DOHH2 (cell line): ENCODE results near the gene FRMPD1.

Experiments used
- H3F3A ChIP-seq: fragments of 200-600 bp; sonication (generic), shearing (Covaris generic); 2 replicates; pipeline ENCODE4 v1.6.0; 2016; ENCODE audit warnings: antibody characterized with exemption, mild to moderate bottlenecking; ENCODE audit not compliant: control insufficient read depth, insufficient read depth
- H3K27ac ChIP-seq: fragments of 200-600 bp; sonication (generic); 2 replicates; pipeline ENCODE4 v1.5.1; 2014; ENCODE audit warnings: low read depth, mild to moderate bottlenecking, low read length, moderate library complexity
- H3K27me3 ChIP-seq: fragments of 200-600 bp; sonication (generic); 2 replicates; pipeline ENCODE4 v1.6.1; 2014; ENCODE audit warnings: mild to moderate bottlenecking, low read length, mixed read lengths; ENCODE audit not compliant: control insufficient read depth
- H3K36me3 ChIP-seq: fragments of 200-600 bp; sonication (generic); 2 replicates; pipeline ENCODE4 v1.6.1; 2014; ENCODE audit warnings: mild to moderate bottlenecking, low read length, moderate library complexity, mixed read lengths; ENCODE audit not compliant: control insufficient read depth
- H3K4me1 ChIP-seq: fragments of 200-600 bp; sonication (generic); 2 replicates; pipeline ENCODE4 v1.6.1; 2014; ENCODE audit warnings: mild to moderate bottlenecking, low read length, mixed read lengths; ENCODE audit not compliant: control insufficient read depth
- H3K4me2 ChIP-seq: fragments of 200-600 bp; sonication (generic); 2 replicates; pipeline ENCODE4 v1.6.0; 2014; ENCODE audit warnings: mild to moderate bottlenecking, low read length, moderate library complexity
- H3K4me3 ChIP-seq: fragments of 200-600 bp; sonication (generic); 2 replicates; pipeline ENCODE4 v1.5.1; 2014; ENCODE audit warnings: mild to moderate bottlenecking, low read length, mixed read lengths
- H3K79me2 ChIP-seq: fragments of 200-600 bp; sonication (generic); 2 replicates; pipeline ENCODE4 v1.6.1; 2014; ENCODE audit warnings: mild to moderate bottlenecking, low read length, mixed read lengths; ENCODE audit not compliant: control insufficient read depth
- H3K9me2 ChIP-seq: fragments of 200-600 bp; sonication (generic); replicated peaks from 2 replicates; pipeline ENCODE4 v1.6.1; 2014; ENCODE audit warnings: mild to moderate bottlenecking, low read length, mixed read lengths; ENCODE audit not compliant: control insufficient read depth
- H3K9me3 ChIP-seq: fragments of 200-600 bp; sonication (generic); 2 replicates; pipeline ENCODE4 v1.6.1; 2014; ENCODE audit warnings: antibody characterized with exemption, low read length, mixed read lengths; ENCODE audit not compliant: control insufficient read depth, insufficient read depth
- H4K20me1 ChIP-seq: fragments of 200-600 bp; sonication (generic); 2 replicates; pipeline ENCODE4 v1.6.0; 2014; ENCODE audit warnings: low read depth, mild to moderate bottlenecking, antibody characterized with exemption, low read length, moderate library complexity; ENCODE audit not compliant: control insufficient read depth, insufficient read depth
- EZH2phosphoT487 ChIP-seq: fragments of 200-600 bp; sonication (generic); IDR thresholded peaks from 2 replicates; pipeline ENCODE4 v1.6.1; 2017; ENCODE audit warnings: borderline replicate concordance, mild to moderate bottlenecking, antibody characterized with exemption, low read length, moderate library complexity, mixed read lengths
- TF ChIP-seq, protein P1 (sequence below): fragments of 200-600 bp; sonication (generic); IDR thresholded peaks from one replicate; pipeline ENCODE4 v1.5.1; 2014; ENCODE audit warnings: antibody characterized with exemption, mild to moderate bottlenecking, low read depth, low read length; ENCODE audit not compliant: poor library complexity, severe bottlenecking

The FRMPD1 gene

GRCh38 chr9:37617161-37617560 is 33.6 kb upstream of the FRMPD1 start:
- TF ChIP-seq EZH2phosphoT487: no peak
- TF ChIP-seq, protein P1, sequence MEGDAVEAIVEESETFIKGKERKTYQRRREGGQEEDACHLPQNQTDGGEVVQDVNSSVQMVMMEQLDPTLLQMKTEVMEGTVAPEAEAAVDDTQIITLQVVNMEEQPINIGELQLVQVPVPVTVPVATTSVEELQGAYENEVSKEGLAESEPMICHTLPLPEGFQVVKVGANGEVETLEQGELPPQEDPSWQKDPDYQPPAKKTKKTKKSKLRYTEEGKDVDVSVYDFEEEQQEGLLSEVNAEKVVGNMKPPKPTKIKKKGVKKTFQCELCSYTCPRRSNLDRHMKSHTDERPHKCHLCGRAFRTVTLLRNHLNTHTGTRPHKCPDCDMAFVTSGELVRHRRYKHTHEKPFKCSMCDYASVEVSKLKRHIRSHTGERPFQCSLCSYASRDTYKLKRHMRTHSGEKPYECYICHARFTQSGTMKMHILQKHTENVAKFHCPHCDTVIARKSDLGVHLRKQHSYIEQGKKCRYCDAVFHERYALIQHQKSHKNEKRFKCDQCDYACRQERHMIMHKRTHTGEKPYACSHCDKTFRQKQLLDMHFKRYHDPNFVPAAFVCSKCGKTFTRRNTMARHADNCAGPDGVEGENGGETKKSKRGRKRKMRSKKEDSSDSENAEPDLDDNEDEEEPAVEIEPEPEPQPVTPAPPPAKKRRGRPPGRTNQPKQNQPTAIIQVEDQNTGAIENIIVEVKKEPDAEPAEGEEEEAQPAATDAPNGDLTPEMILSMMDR: no peak
- H3K27me3 ChIP-seq: no peaks in the 10 kb centered on the region

GRCh38 chr9:37617832-37618231 is 32.9 kb upstream of the FRMPD1 start:
- Histone ChIP-seq H3K4me3 (no peak overlapping the region), H3K9me3 (no peaks in the 10 kb centered on the region), H3K36me3 (no peaks in the 10 kb centered on the region), H3K9me2 (no peaks in the 10 kb centered on the region), H4K20me1 (no peaks in the 10 kb centered on the region), H3K79me2 (no peaks in the 10 kb centered on the region), H3K4me1 (no peaks in the 10 kb centered on the region), H3K4me2 (no peak overlapping the region), H3K27ac (no peak overlapping the region), H3K27me3 (no peaks in the 10 kb centered on the region), H3F3A (no peaks in the 10 kb centered on the region)
- TF ChIP-seq, protein P1: no peak
- no peak for TF ChIP-seq EZH2phosphoT487

More at GRCh38 chr9:37617161-37617560, 33.6 kb upstream of the FRMPD1 start:
- Histone ChIP-seq H4K20me1 (no peaks in the 10 kb centered on the region), H3F3A (no peaks in the 10 kb centered on the region), H3K4me2 (no peak overlapping the region), H3K9me3 (no peaks in the 10 kb centered on the region), H3K4me1 (no peaks in the 10 kb centered on the region), H3K27ac (no peak overlapping the region), H3K79me2 (no peaks in the 10 kb centered on the region), H3K4me3 (no peak overlapping the region), H3K36me3 (no peaks in the 10 kb centered on the region), H3K9me2 (no peaks in the 10 kb centered on the region)

GRCh38 chr9:37618817-37619216 is 31.9 kb upstream of the FRMPD1 start:
- Histone ChIP-seq H3K9me3 (no peaks in the 10 kb centered on the region), H4K20me1 (no peaks in the 10 kb centered on the region), H3K4me3 (no peak overlapping the region), H3K27ac (no peak overlapping the region), H3K27me3 (no peaks in the 10 kb centered on the region), H3K4me1 (no peaks in the 10 kb centered on the region), H3K9me2 (no peaks in the 10 kb centered on the region), H3K4me2 (no peak overlapping the region), H3K36me3 (no peaks in the 10 kb centered on the region), H3F3A (no peaks in the 10 kb centered on the region), H3K79me2 (no peaks in the 10 kb centered on the region)
- TF ChIP-seq, protein P1: no peak
- TF ChIP-seq EZH2phosphoT487: no peak
